Liver (tissue), 9 donors: ENCODE data around the gene TCERG1L. TPM values are rescaled to one million over a fixed set of nuclear protein-coding genes. Genes with fewer than 3 reads are reported as not detected.

Experiments
- DNase-seq: peaks from one replicate; pipeline ENCODE4 v3.0.0-alpha.2; 2017; ENCODE audit warnings: low spot score
- H3K27ac ChIP-seq, 2 donors: one replicate each; pipeline ENCODE4 v1.7.0; 2013; ENCODE audit warnings: inconsistent platforms in 2 of 2, low read length in 2 of 2, control low read depth in 1 of 2, low read depth in 1 of 2, mild to moderate bottlenecking in 1 of 2
- H3K27me3 ChIP-seq, 4 donors: one replicate each; pipeline versions ENCODE4 v1.6.1 to v1.7.0; 2013; ENCODE audit warnings: low read length in 3 of 4, inconsistent platforms in 1 of 4, mild to moderate bottlenecking in 1 of 4, moderate library complexity in 1 of 4; ENCODE audit not compliant: control insufficient read depth in 4 of 4, insufficient read depth in 4 of 4
- H3K36me3 ChIP-seq, 4 donors: one replicate each; pipeline versions ENCODE4 v1.6.1 to v1.7.0; 2013; ENCODE audit warnings: low read length in 3 of 4, mild to moderate bottlenecking in 3 of 4, low read depth in 1 of 4, moderate library complexity in 1 of 4; ENCODE audit not compliant: control insufficient read depth in 4 of 4, insufficient read depth in 3 of 4
- H3K4me1 ChIP-seq, 4 donors: one replicate each; pipeline versions ENCODE4 v1.6.1 to v1.7.0; 2013; ENCODE audit warnings: low read length in 3 of 4, mild to moderate bottlenecking in 3 of 4, moderate library complexity in 1 of 4; ENCODE audit not compliant: control insufficient read depth in 4 of 4, insufficient read depth in 4 of 4
- H3K4me3 ChIP-seq, 3 donors: one replicate each; pipeline versions ENCODE4 v1.6.1 to v1.7.0; 2013; ENCODE audit warnings: low read length in 3 of 3, control low read depth in 1 of 3, low read depth in 1 of 3, mild to moderate bottlenecking in 1 of 3
- H3K9ac ChIP-seq, 2 donors: one replicate each; pipeline ENCODE4 v1.7.0; 2013; ENCODE audit warnings: low read length in 2 of 2, mild to moderate bottlenecking in 2 of 2, moderate library complexity in 2 of 2, control low read depth in 1 of 2, low read depth in 1 of 2
- H3K9me3 ChIP-seq, 4 donors: one replicate each; pipeline versions ENCODE4 v1.6.1 to v1.7.0; 2013; ENCODE audit warnings: low read length in 3 of 4; ENCODE audit not compliant: control insufficient read depth in 4 of 4
- CTCF ChIP-seq: fragments of 150-350 bp; IDR thresholded peaks from 2 replicates; pipeline ENCODE4 v1.5.1; 2017; ENCODE audit warnings: improper control_type of control experiment, low read depth, low read length; ENCODE audit not compliant: missing input control
- NR2F2 ChIP-seq: IDR thresholded peaks from 2 replicates; pipeline ENCODE4 v1.6.1; 2016; ENCODE audit warnings: antibody characterized with exemption
- RAD21 ChIP-seq, 2 donors: IDR thresholded peaks; 2 replicates each; pipeline ENCODE4 v1.6.1; 2016; ENCODE audit warnings: antibody characterized with exemption in 2 of 2, mild to moderate bottlenecking in 2 of 2
- REST ChIP-seq: IDR thresholded peaks from 2 replicates; pipeline ENCODE4 v1.6.1; 2016; ENCODE audit warnings: antibody characterized with exemption, mild to moderate bottlenecking
- SP1 ChIP-seq: IDR thresholded peaks from 2 replicates; pipeline ENCODE4 v1.6.1; 2018; ENCODE audit warnings: antibody characterized with exemption, mild to moderate bottlenecking
- WGBS: extraction: QIAGEN DNeasy Blood & Tissue Kit; methylation state at CpG from one replicate; pipeline ENCODE4 v1.1.7; 2013; 5-methylcytosine and 5-hydroxymethylcytosine counted together
- polyA plus RNA-seq, 2 donors: library from polyadenylated mRNA; stranded (reverse) in 1 of 2; unstranded in 1 of 2; fragments of 200-250 nt in 1 of 2; fragments of >200 nt in 1 of 2; fragmentation: Nextera tagmentation in 1 of 2; extraction: Ambion mirVana in 1 of 2; gene quantifications; one replicate each; pipeline versions ENCODE4 v1.2.1 to v1.2.3, GENCODE V29; 2013 to 2015
- total RNA-seq, 2 donors: library from RNA; depleted of rRNA; stranded (reverse); fragments of >200 nt; gene quantifications; one replicate each; pipeline ENCODE4 v1.2.3, GENCODE V29; 2014
- donor health status: healthy.
- donor health status: healthy.
- donor health status: healthy.
- donor health status: healthy.
- donor health status: healthy.

Gene TCERG1L
- total and polyA plus RNA-seq, 4 donors: not detected

- TF ChIP-seq REST: no peak
These were observed 112.7 kb downstream of the TCERG1L start (continued) for GRCh38 chr10:131198843-131199242.

- no peaks in the 10 kb centered on the region for H3K4me1 ChIP-seq
- 81% methylated on average over 10 of the region's 10 CpGs for WGBS
- no peak overlapping the region for H3K4me3 ChIP-seq
- H3K9ac ChIP-seq: no peak overlapping the region
- no peak overlapping the region for H3K27ac ChIP-seq
- no peaks in the 10 kb centered on the region for H3K36me3 ChIP-seq
- DNase-seq: no peak
- TF ChIP-seq CTCF (no peak), SP1 (no peak)
- peaks cover 0 to 2% (median 0%) of the 10 kb centered on the region in 4 donors for H3K9me3 ChIP-seq
- no peaks in the 10 kb centered on the region for H3K27me3 ChIP-seq
These were observed 113.1 kb downstream of the TCERG1L start for GRCh38 chr10:131198401-131198800.

- no peak for TF ChIP-seq RAD21 (IDR thresholded peaks at IDR 0.05)
- TF ChIP-seq CTCF: no peak
- no peak for TF ChIP-seq NR2F2
- no peaks in the 10 kb centered on the region for H3K4me1 ChIP-seq
These were observed 115.2 kb downstream of the TCERG1L start for GRCh38 chr10:131196176-131196885.

More at GRCh38 chr10:131196176-131196885, 115.2 kb downstream of the TCERG1L start:
- H3K36me3 ChIP-seq: no peaks in the 10 kb centered on the region
- peaks cover 0 to 3% (median 0%) of the 10 kb centered on the region in 4 donors for H3K9me3 ChIP-seq
- no peak for DNase-seq
- no peak overlapping the region for H3K9ac ChIP-seq
- H3K27ac ChIP-seq: no peak overlapping the region
- 84% methylated on average over 18 of the region's 18 CpGs for WGBS
- H3K4me3 ChIP-seq: no peak overlapping the region
- H3K27me3 ChIP-seq: no peaks in the 10 kb centered on the region
